GM19438 (cell line): ENCODE results near the gene OCA2.
"Not testable (repeated sequence)": the region's sequence is repeated elsewhere in the genome, so short reads cannot be mapped to it uniquely, and the experiment has no call there.

ENCODE experiments used
- ATAC-seq: cut with Tn5 transposase; IDR thresholded peaks from one replicate; pipeline ENCODE4 v1.9.1; 2021; ENCODE audit warnings: low read depth; ENCODE audit not compliant: unreplicated experiment

Gene OCA2

GRCh38 chr15:27757052-27757451 is 342.1 kb downstream of the OCA2 start:
- no peak for ATAC-seq

GRCh38 chr15:27752691-27753090 is 346.4 kb downstream of the OCA2 start:
- no peak for ATAC-seq

GRCh38 chr15:27747997-27748396 is 351.1 kb downstream of the OCA2 start:
- ATAC-seq = no peak

DNA sequence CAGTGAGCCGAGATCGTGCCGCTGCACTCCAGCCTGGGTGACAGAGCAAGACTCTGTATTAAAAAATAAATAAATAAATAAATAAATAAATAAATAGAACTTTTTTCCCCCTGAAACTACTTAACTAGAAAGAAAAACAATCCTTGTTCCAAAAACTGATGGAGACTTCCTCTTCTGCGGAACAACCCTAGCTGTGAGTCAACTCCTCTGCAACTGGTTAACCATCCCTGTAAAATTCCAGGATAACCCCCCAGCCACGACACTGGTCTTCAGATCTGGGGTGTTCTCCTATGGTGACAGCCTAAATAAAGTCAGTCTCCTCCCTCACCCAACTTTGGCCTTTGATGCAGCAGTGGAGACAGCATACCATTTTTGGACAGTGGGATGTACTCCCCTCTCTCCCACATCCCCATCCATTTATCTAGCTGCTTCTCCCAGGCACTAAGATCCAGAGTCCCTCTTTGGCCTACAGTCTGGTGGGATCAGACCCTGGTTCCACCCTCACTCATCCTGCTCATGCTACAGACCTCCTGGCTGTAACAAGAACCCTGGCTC is 352.6 kb downstream of the OCA2 start:
- no peak for ATAC-seq

DNA sequence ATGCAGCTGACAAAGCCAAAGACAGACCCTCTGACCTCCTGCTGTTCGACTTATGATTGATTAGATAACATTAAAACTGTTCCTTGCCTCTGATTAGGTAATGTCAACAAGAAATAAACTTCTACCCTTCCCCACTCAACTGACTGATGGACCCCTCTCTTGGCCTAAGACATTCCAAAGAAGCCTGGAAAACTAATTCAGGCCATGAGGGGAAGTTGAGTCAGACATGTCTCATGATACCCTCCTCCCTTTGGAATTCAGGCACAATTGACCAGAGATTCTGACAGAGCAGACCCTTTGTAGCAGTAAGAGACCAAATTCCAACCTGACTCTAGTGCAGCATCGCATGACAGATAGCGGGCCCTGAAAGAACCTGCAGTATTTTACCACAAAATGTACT is 354.5 kb downstream of the OCA2 start:
- no peak for ATAC-seq

DNA sequence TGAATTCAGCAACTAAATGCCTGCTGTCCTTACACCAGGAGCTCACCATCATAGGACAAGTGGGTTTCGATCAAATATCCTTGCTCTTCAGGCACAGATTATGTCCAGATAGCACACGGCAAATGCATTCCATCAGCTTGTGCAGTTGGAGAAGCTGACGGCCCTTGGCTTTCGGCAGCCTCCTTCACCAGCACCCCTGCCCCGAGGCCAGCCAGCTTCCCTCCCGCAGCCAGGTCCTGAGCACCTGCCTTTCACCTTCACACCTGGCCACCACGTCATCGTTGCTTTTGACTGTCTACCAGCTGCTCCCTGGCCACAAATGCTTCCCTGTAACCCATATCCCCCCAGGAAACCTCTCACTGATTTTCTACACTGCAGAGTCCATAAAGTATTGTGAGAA is 355.5 kb downstream of the OCA2 start:
- no peak for ATAC-seq

DNA sequence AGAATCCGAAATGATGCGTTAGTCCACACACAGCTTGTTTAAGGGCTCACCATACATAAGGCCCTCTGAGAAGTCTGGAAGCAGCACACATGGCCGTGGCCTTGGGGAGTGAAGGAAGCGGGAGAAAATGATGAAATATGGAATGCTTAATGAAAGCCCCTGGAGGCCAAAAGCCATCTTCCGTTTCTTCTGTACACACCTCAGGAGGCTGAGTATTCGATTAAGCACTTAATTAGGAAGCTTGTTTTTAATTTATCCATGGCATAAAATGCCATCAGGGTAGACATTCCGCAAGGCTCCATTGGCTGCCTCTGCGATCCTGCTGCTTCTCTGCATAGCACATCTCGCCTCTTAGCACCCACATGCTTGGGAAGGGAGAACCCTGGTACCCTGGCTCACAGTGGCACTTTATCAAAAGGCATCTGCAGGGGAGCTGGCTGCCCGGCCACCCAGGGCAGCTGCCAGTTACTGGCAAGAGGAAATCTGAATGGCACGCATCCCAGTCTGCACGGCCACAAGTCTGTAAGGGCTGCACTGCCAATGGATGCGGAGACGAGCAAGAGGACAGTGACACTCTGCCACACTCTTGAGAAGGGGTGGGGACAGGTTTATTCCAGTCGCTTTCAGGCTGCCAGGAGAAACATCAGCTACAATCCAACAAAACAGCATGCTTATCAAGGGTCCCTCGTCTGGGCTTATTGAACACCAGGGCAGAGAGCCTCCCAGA is 356.2 kb downstream of the OCA2 start:
- no peak for ATAC-seq

- ATAC-seq = no peak
Measured at GRCh38 chr15:27741226-27741860, 357.8 kb downstream of the OCA2 start.

DNA sequence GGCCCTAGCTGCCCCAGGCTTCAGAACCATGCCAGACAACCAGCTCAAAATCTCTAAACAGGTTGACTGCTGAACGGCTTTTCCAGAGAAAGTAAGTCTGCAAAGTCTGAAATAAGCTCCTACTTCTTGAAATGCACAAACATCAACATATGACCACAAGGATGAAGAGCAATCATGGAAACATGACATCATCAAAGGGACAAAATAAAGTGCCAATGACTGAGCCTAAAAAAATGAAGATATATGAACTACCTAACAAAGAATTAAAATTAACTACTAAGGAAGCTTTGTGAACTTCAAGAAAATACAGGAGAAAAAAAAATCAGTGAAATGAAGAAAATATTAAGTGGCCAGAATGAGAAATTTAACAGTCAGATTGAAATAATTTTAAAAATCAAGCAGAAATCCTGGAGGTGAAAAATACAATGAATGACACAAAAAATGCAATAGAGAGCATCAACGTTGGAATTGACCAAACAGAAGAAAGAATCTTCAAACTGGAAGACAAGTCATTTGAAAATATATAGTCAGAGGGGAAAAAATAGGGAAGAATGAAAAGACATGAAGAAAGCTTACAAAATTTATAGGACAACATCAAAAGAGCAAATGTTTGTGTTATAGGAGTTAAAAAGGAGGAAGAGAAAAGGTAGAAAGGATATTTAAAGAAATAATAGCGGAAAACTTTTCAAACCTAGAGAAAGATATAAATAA is 364.2 kb downstream of the OCA2 start:
- no peak for ATAC-seq

DNA sequence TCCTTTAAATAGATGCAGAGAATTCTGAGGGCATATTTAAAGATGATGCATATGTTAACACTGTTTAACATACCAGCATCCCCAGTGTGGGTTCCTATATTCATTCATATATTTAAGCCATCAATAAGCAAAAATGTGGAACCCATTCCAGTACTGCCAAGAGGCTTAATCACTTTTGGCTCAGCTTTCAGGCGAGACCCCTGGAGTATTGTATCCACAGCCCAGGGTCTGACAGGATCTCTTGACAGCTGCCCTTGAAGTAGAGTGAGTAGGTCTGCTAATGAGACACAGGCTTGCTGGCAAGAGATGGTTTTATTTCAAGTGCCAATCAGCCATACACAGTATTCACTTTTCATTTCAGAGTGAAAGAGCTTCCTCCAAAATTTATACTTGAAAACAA is 367.3 kb downstream of the OCA2 start:
- no peak for ATAC-seq

- no peak for ATAC-seq
Measured at GRCh38 chr15:27730868-27731267, 368.2 kb downstream of the OCA2 start.

GRCh38 chr15:27725731-27726130 is 373.4 kb downstream of the OCA2 start:
- ATAC-seq = no peak

- no peak for ATAC-seq
Measured at GRCh38 chr15:27723821-27724220, 375.3 kb downstream of the OCA2 start.

DNA sequence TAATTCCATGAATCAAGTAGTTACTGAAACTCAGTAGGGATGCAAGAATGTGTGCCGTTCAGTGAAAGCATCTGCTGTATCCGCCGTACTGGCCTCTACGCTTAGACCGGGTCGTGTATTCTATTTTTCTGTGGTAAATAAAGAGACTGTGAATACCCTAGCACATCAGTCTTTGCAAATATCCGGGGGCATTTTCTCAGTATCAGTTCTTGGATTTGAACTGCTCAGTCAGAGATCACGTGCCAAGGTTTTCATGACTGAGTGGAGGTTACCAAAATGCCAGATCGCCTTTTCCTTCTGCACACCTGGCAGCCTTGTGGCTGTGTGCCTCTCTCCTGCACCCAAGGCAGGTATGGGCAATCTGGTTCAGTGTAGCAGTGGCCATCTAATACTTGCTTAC is 377.0 kb downstream of the OCA2 start:
- no peak for ATAC-seq

- no peak for ATAC-seq
Measured at GRCh38 chr15:27714675-27715074, 384.4 kb downstream of the OCA2 start.

- not testable (repeated sequence) for ATAC-seq
Measured at GRCh38 chr15:27713850-27714249, 385.3 kb downstream of the OCA2 start.

DNA sequence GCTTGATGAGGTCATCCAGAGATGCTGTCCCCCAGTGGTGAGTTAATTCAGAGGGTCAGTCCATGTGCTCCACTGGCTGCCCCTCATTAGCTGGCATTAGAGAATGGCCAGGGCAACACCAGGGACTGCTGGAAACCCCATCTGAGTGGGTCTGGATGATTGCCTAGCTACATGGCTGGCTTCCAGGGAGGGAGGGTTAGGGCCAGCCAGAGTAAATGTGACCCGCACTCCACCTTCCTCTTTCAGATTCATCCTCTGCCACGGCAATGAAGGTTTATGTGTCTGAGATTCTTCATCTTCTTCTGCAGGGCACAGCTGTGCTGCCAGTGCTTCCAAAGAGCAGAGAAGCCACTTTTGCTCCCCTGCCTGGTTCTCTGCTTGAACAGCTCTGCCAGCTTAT is 391.9 kb downstream of the OCA2 start:
- ATAC-seq = no peak

GRCh38 chr15:27706300-27706699 is 392.8 kb downstream of the OCA2 start:
- ATAC-seq = no peak

- no peak for ATAC-seq
Measured at GRCh38 chr15:27705056-27705455, 394.1 kb downstream of the OCA2 start.
